Measurements from ENCODE around the gene FAHD1.

Gene FAHD1

GRCh38 chr16:1826691-1827573 lies at the start of gene FAHD1, which contains the start of gene HAGH:
TSS of gene FAHD1 (plus strand) at chr16:1827206. CDS start at chr16:1827239, 33 bp downstream.
TSS of gene HAGH (minus strand) at chr16:1826825. CDS start at chr16:1826787, 38 bp downstream.
- peak; percentile 96 for DNase-seq

GRCh38 chr16:1777375-1778199 lies 49.4 kb upstream of the FAHD1 start:
- DNase-seq, result no peak

- DNase-seq, result peak; percentile 15
Observed at GRCh38 chr16:1778200-1779179, 48.5 kb upstream of the FAHD1 start.

GRCh38 chr16:1779234-1779701 lies 47.7 kb upstream of the FAHD1 start:
- DNase-seq, result peak; percentile 15

GRCh38 chr16:1779741-1780676 lies 47.0 kb upstream of the FAHD1 start:
- no peak for DNase-seq

GRCh38 chr16:1780677-1781072 lies 46.3 kb upstream of the FAHD1 start:
- no peak for DNase-seq

- DNase-seq, result no peak
Observed at GRCh38 chr16:1781254-1781653, 45.8 kb upstream of the FAHD1 start.

GRCh38 chr16:1781758-1782407 lies 45.1 kb upstream of the FAHD1 start:
- DNase-seq, result no peak

- peak; percentile 100 for DNase-seq
Observed at GRCh38 chr16:1782408-1783264, 44.4 kb upstream of the FAHD1 start, which contains the start of the genes NUBP2 and SPSB3. TSS of gene NUBP2 (plus strand) at chr16:1782960. CDS start at chr16:1783021, 61 bp downstream. TSS of gene SPSB3 (minus strand) at chr16:1782571. CDS start at chr16:1781483, 1,088 bp downstream.

GRCh38 chr16:1784977-1785845 lies 41.8 kb upstream of the FAHD1 start:
- no peak for DNase-seq

- DNase-seq, result no peak
Observed at GRCh38 chr16:1785846-1786170, 41.2 kb upstream of the FAHD1 start.

- peak; percentile 17 for DNase-seq
Observed at GRCh38 chr16:1786242-1787055, 40.6 kb upstream of the FAHD1 start.

- DNase-seq, result no peak
Observed at GRCh38 chr16:1787056-1787321, 40.0 kb upstream of the FAHD1 start.

- DNase-seq, result peak; percentile 18
Observed at GRCh38 chr16:1787322-1788094, 39.5 kb upstream of the FAHD1 start.

- peak; percentile 16 for DNase-seq
Observed at GRCh38 chr16:1788095-1788707, 38.8 kb upstream of the FAHD1 start.

GRCh38 chr16:1788708-1789100 lies 38.3 kb upstream of the FAHD1 start:
- DNase-seq, result peak; percentile 35

All from femur (tissue), 1 donor.